ENCODE measurements around the gene DDX20.
"Not testable (repeated sequence)": the region's sequence is repeated elsewhere in the genome, so short reads cannot be mapped to it uniquely, and the experiment has no call there.

Gene DDX20

GRCh38 chr1:111731956-111732355, 23.7 kb upstream of the DDX20 start:
- in situ Hi-C loops (cut with HindIII; ENCODE audit: low sequenced_read_pairs): no loop called here

DNA sequence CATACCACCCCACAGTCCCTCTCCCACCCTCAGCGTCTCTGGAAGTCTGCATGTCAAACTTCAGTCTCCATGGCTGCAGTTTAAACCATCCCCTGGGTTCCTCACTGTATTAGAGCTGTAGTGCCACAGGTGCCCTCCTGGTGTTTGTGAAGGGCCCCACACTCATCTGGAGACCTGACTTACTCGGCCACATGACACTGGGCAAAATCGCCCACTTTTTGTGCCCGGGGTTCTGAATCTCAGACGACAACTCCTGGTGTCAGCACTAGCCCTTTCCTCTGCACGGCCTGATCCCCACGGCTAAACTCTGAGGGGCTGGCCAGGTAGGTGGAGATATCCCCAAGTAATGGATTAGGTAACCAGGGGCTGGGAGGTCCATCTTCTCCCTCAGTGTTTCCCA, 23.0 kb upstream of the DDX20 start:
- in situ Hi-C loops (cut with HindIII; ENCODE audit: low sequenced_read_pairs): no loop called here

- in situ Hi-C loops (cut with HindIII; ENCODE audit: low sequenced_read_pairs): no loop called here
Measured at GRCh38 chr1:111733183-111733991, 22.3 kb upstream of the DDX20 start.

DNA sequence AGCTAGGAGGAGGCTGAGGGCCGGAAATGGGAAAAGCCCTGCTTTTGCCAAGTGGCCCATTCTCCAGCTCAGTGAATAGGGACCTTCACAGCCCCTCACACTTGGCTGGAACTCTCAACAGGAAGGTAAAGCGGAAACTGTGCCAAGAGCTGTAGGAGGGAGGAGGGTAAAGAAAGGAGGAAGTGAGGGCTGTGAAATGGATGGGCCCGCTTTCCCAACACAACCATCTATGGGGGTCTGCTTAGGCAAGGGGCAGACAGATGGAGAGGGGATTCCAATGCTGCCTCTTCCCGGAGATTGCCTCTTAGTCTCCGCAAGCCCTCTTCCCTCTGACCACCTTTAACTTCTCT, 21.7 kb upstream of the DDX20 start:
- in situ Hi-C loops (cut with HindIII; ENCODE audit: low sequenced_read_pairs): no loop called here

DNA sequence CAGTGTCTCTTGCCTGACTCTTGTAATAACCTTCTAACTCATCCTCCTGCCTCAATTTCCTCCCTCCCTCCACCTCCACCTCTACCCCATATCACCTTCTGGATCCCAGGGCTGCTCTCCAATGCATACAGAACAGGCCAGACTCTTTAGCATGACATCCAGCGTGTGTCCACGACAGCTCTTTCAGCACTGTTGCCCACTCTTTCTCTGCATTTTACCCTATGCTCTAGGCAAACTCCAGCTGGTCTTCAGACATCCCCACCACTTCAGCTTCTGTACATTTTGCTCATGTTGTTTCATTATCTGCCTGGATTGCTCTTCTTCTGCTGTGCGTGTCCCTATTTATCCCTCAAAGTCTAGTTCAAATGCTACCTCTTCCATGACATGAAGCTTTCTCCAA, 21.3 kb upstream of the DDX20 start:
- in situ Hi-C loops (cut with HindIII; ENCODE audit: low sequenced_read_pairs): no loop called here

- in situ Hi-C loops (cut with HindIII; ENCODE audit: low sequenced_read_pairs): no loop called here
Measured at GRCh38 chr1:111734856-111735255, 20.8 kb upstream of the DDX20 start.

DNA sequence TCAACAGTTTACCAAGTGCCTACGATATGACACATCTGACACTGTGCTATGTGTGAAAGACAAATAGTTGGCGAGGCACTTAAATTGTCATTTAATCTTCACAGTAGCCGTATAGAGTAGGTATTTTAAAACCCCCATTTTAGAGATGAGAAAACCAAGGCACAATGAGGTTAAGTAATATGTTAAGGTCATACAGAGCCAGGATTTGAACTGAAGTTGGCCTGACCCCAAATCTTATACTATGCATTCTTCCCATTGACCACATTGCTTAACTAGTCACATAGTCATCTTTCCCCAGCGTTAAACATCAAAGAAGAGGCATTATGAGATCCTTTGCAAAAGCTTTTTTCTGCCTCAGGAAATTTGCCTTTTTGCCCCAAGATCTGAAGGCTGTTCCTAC, 20.4 kb upstream of the DDX20 start:
- in situ Hi-C loops (cut with HindIII; ENCODE audit: low sequenced_read_pairs): no loop called here

DNA sequence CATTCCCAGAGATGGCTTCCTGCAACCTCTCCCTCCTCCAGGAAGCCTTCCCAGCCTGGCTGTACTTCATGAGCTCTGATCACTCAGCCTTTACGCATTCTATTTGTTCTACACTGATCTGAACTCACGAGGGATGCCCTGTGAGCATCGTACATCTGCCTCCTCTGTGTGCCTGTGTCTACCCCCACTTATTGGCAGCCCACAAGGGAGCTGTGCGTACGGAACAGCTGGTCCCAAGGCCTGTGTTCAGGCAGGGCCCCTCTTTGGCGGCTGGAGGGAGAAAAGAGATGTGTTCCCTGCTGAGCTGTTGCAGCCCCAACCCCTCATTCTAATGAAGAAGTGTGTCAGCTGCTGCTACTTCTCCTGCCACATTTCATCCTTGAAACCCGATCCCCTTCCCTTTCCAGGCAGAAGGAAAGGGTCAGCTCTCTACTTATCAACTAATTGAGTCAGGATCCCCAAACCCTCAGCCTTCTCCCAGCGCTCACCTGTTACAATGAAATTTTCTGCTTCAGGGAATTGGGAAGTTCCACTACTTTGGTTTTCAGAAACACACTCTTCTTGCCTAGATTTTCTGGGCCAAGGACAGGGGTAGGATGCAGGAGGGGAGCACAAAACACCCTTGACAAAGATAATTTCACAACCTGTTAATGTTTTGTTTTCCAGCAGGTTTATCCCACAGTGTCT, 19.7 kb upstream of the DDX20 start:
- in situ Hi-C loops (cut with HindIII; ENCODE audit: low sequenced_read_pairs): no loop called here

DNA sequence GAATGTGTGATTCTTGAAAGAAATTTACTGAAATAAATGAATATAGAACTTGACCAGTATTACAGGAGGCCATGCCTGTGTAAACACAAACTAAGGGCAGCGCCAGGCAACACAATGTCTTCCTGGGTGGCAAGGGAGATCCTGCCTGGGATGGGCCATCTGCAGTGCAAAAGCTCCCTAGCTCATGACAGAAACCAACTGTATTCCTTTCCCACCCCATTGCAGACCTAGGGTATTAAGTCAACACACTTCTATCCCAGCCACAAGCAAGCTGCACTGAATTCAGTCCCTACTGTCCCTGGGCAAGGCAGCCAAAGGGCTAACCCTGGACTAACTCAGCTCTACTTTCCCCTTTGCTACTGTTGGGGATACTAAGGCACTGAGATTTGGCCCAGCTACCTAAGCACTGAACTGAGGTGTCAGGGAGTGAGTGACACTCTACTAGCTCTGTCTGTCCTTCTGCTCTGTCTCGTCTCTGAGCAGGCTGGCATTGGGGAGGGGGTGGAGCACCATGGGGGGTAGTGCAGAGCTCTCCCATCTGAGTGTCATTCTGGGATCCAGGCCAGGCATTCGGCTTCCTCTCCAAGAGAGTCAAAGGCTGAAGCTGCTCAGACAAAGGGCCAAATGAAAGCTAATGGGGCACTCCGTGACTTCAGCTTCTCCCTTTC, 19.0 kb upstream of the DDX20 start:
- in situ Hi-C loops (cut with HindIII; ENCODE audit: low sequenced_read_pairs): no loop called here

- in situ Hi-C loops (cut with HindIII; ENCODE audit: low sequenced_read_pairs): no loop called here
Measured at GRCh38 chr1:111737216-111738132, 18.2 kb upstream of the DDX20 start.

GRCh38 chr1:111738133-111738435, 17.6 kb upstream of the DDX20 start:
- in situ Hi-C loops (cut with HindIII; ENCODE audit: low sequenced_read_pairs): no loop called here

GRCh38 chr1:111738436-111739193, 17.1 kb upstream of the DDX20 start:
- in situ Hi-C loops (cut with HindIII; ENCODE audit: low sequenced_read_pairs): no loop called here

GRCh38 chr1:111739194-111739924, 16.3 kb upstream of the DDX20 start, which contains the start of gene INKA2:
Gene INKA2, minus strand, starts transcription at chr1:111739395. Its CDS starts 153 bp downstream, at chr1:111739242.
- in situ Hi-C loops (cut with HindIII; ENCODE audit: low sequenced_read_pairs): no loop called here

GRCh38 chr1:111739925-111740765, 15.6 kb upstream of the DDX20 start:
- in situ Hi-C loops (cut with HindIII; ENCODE audit: low sequenced_read_pairs): no loop called here

DNA sequence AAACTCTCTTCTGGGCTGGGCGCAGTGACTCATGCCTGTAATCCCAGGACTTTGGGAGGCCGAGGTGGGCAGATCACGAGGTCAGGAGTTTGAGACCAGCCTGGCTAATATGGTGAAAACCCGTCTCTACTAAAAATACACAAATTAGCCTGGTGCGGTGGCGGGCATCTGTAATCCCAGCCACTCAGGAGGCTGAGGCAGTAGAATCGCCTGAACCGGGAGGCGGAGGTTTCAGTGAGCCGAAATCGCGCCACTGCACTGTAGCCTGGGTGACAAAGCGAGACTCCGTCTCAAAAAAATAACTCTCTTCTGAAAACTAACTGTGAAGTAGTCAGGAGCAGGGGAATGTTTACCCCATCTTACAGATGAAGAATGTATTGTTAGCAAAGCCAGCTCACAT, 13.4 kb upstream of the DDX20 start:
- in situ Hi-C loops (cut with HindIII; ENCODE audit: low sequenced_read_pairs): not testable (repeated sequence)

- in situ Hi-C loops (cut with HindIII; ENCODE audit: low sequenced_read_pairs): no loop called here
Measured at GRCh38 chr1:111742938-111743549, 12.7 kb upstream of the DDX20 start.

- in situ Hi-C loops (cut with HindIII; ENCODE audit: low sequenced_read_pairs): no loop called here
Measured at GRCh38 chr1:111743679-111744101, 12.0 kb upstream of the DDX20 start.
